HG03139 (cell line): ENCODE results near the gene NRIP2.

Experiments
- ATAC-seq: cut with Tn5 transposase; IDR thresholded peaks from one replicate; pipeline ENCODE4 v1.9.1; 2021; ENCODE audit not compliant: unreplicated experiment

The NRIP2 gene

DNA sequence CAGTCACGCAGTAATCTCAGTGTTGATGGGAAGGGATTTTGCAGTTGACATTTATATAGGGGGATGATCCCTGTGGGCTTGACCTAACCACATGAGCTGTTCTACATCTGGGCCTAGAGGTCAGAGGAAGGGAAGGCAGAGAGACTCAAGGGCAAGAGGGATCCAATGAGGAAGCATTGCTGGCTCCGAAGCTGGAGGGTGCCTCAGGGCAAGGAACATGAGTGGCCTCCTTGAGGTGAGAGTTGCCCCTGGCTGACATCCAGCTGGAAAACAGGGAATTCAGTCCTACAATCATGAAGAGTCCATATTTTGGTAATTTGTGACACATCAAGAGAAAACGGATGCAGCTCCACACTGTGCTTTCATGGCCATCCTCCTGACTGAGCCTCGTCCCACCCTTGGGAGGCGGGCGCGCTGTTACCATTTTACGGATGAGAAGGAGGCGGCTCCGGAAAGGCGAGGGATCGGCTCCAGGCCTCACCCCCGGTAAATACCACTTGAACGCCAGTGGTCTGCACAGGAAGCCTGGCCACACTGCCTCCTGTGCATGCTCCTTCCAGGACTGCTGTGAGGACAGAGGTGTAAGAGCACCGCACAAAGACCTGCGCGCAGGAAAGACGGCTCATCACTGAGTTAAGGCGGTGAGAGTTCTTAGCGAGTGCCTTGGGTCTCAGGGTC lies 58.6 kb downstream of the NRIP2 start:
- ATAC-seq = no peak

GRCh38 chr12:2775431-2775830 lies 59.4 kb downstream of the NRIP2 start:
- ATAC-seq = no peak
